Neuronal stem cell (in vitro differentiated cells): ENCODE data around the gene AFF3.

Experiments
- DNase-seq: peaks from one replicate; pipeline ENCODE4 v3.0.0-alpha.2; 2013; ENCODE audit warnings: low spot score
- H2AFZ ChIP-seq: one replicate; pipeline ENCODE4 v1.6.1; 2013; ENCODE audit warnings: mild to moderate bottlenecking, low read length, inconsistent platforms
- H2AK5ac ChIP-seq: 2 replicates; pipeline ENCODE4 v1.6.1; 2013; ENCODE audit warnings: low read depth, mild to moderate bottlenecking, inconsistent platforms, low read length, moderate library complexity, mixed read lengths
- H2BK120ac ChIP-seq: 2 replicates; pipeline ENCODE4 v1.6.1; 2013; ENCODE audit warnings: low read depth, mild to moderate bottlenecking, inconsistent platforms, low read length, moderate library complexity, mixed read lengths
- H2BK12ac ChIP-seq: one replicate; pipeline ENCODE4 v1.6.1; 2013; ENCODE audit warnings: low read length, inconsistent platforms
- H2BK15ac ChIP-seq: 2 replicates; pipeline ENCODE4 v1.6.1; 2013; ENCODE audit warnings: mild to moderate bottlenecking, low read length, inconsistent platforms, mixed read lengths
- H2BK5ac ChIP-seq: one replicate; pipeline ENCODE4 v1.6.1; 2013; ENCODE audit warnings: inconsistent platforms, mild to moderate bottlenecking, low read length, moderate library complexity
- H3K14ac ChIP-seq: one replicate; pipeline ENCODE4 v1.6.1; 2013; ENCODE audit warnings: low read length, inconsistent platforms
- H3K18ac ChIP-seq: 2 replicates; pipeline ENCODE4 v1.6.1; 2013; ENCODE audit warnings: low read length, inconsistent platforms
- H3K23ac ChIP-seq: 2 replicates; pipeline ENCODE4 v1.6.1; 2013; ENCODE audit warnings: low read depth, mild to moderate bottlenecking, mixed read lengths, low read length, inconsistent platforms; ENCODE audit not compliant: poor library complexity
- H3K27ac ChIP-seq: replicated peaks from 3 replicates; pipeline ENCODE4 v1.5.1; 2013; ENCODE audit warnings: low read length, inconsistent platforms
- H3K27me3 ChIP-seq, 3 experiments: 2 replicates each; pipeline ENCODE4 v1.6.1; 2013; ENCODE audit warnings: low read length in 3 of 3, mild to moderate bottlenecking in 2 of 3, inconsistent platforms in 1 of 3, low read depth in 1 of 3, mixed read lengths in 1 of 3, moderate library complexity in 1 of 3; ENCODE audit not compliant: control insufficient read depth in 3 of 3, insufficient read depth in 3 of 3
- H3K36me3 ChIP-seq, 2 donors: replicated peaks in 1 of 2; 2 replicates each; pipeline ENCODE4 v1.6.1; 2013; ENCODE audit warnings: low read length in 2 of 2; ENCODE audit not compliant: control insufficient read depth in 2 of 2, insufficient read depth in 2 of 2
- H3K4ac ChIP-seq: 2 replicates; pipeline ENCODE4 v1.6.1; 2013; ENCODE audit warnings: inconsistent platforms, mild to moderate bottlenecking, low read length, moderate library complexity
- H3K4me1 ChIP-seq, 2 donors: 1 replicate in 1 of 2; 2 replicates in 1 of 2; pipeline ENCODE4 v1.6.1; 2013; ENCODE audit warnings: low read length in 2 of 2, low read depth in 1 of 2; ENCODE audit not compliant: control insufficient read depth in 2 of 2, insufficient read depth in 1 of 2
- H3K4me2 ChIP-seq: one replicate; pipeline ENCODE4 v1.6.1; 2013; ENCODE audit warnings: mild to moderate bottlenecking, low read length, inconsistent platforms; ENCODE audit not compliant: insufficient read depth, poor library complexity, severe bottlenecking
- H3K4me3 ChIP-seq, 2 donors: 2 replicates each; pipeline ENCODE4 v1.5.1; 2013; ENCODE audit warnings: low read length in 2 of 2, mild to moderate bottlenecking in 2 of 2, inconsistent platforms in 1 of 2, moderate library complexity in 1 of 2
- H3K79me1 ChIP-seq: one replicate; pipeline ENCODE4 v1.6.1; 2013; ENCODE audit warnings: low read depth, mild to moderate bottlenecking, inconsistent platforms, low read length, moderate library complexity
- H3K9ac ChIP-seq: one replicate; pipeline ENCODE4 v1.6.1; 2013; ENCODE audit warnings: mild to moderate bottlenecking, low read depth, low read length, inconsistent platforms; ENCODE audit not compliant: poor library complexity
- H3K9me3 ChIP-seq, 2 donors: replicated peaks in 1 of 2; 2 replicates each; pipeline versions ENCODE3 to v1.6.1; 2013; ENCODE audit warnings: low read length in 2 of 2, mild to moderate bottlenecking in 2 of 2, inconsistent platforms in 1 of 2, low read depth in 1 of 2, mixed read lengths in 1 of 2, moderate library complexity in 1 of 2; ENCODE audit not compliant: control insufficient read depth in 2 of 2, insufficient read depth in 1 of 2
- H4K8ac ChIP-seq: one replicate; pipeline ENCODE4 v1.6.1; 2013; ENCODE audit warnings: low read depth, mild to moderate bottlenecking, inconsistent platforms, low read length, moderate library complexity
- H4K91ac ChIP-seq: one replicate; pipeline ENCODE4 v1.6.1; 2013; ENCODE audit warnings: low read length, low read depth, mild to moderate bottlenecking, inconsistent platforms; ENCODE audit not compliant: poor library complexity
- WGBS, 2 donors: extraction: QIAGEN DNeasy Blood & Tissue Kit; methylation state at CpG; one replicate each; pipeline ENCODE4 v1.1.7; 2013; ENCODE audit warnings: missing lambda C conversion rate in 2 of 2, mixed read lengths in 1 of 2; ENCODE audit not compliant: insufficient read length in 2 of 2, insufficient replicate concordance in 1 of 2; ENCODE audit errors: extremely low coverage in 2 of 2; 5-methylcytosine and 5-hydroxymethylcytosine counted together

Gene AFF3

GRCh38 chr2:99832926-99833325, 309.5 kb downstream of the AFF3 start:
- H3K36me3 ChIP-seq = no peaks in the 10 kb centered on the region
- H4K8ac ChIP-seq = no peak overlapping the region
- no peaks in the 10 kb centered on the region for H3K27me3 ChIP-seq
- H2AK5ac ChIP-seq = no peak overlapping the region
- H3K4me3 ChIP-seq = no peak overlapping the region
- peaks cover 0 to 2% of the 10 kb centered on the region in 2 donors for H3K9me3 ChIP-seq
- H2BK15ac ChIP-seq = no peak overlapping the region
- H3K79me1 ChIP-seq = no peaks in the 10 kb centered on the region
- H4K91ac ChIP-seq = no peak overlapping the region
- H3K4me2 ChIP-seq = no peak overlapping the region
- H2BK5ac ChIP-seq = no peak overlapping the region
- no peak overlapping the region for H3K4ac ChIP-seq
- no peak overlapping the region for H3K23ac ChIP-seq
- H3K4me1 ChIP-seq = no peaks in the 10 kb centered on the region
- H3K14ac ChIP-seq = no peak overlapping the region
- no peak overlapping the region for H2BK120ac ChIP-seq
- H2AFZ ChIP-seq = no peak overlapping the region
- no peak overlapping the region for H3K27ac ChIP-seq
- WGBS, 2 donors = no CpG with 5 or more reads among the region's 1 CpG
- H3K9ac ChIP-seq = no peak overlapping the region
- H2BK12ac ChIP-seq = no peak overlapping the region
- DNase-seq = no peak
- no peak overlapping the region for H3K18ac ChIP-seq

- H2AFZ ChIP-seq = no peak overlapping the region
- no peak for DNase-seq
- H4K91ac ChIP-seq = no peak overlapping the region
- no peaks in the 10 kb centered on the region for H3K79me1 ChIP-seq
- H3K4me3 ChIP-seq = no peak overlapping the region
- no peak overlapping the region for H3K14ac ChIP-seq
- no peaks in the 10 kb centered on the region for H3K36me3 ChIP-seq
- peaks cover 0 to 2% of the 10 kb centered on the region in 2 donors for H3K9me3 ChIP-seq
- H3K18ac ChIP-seq = no peak overlapping the region
- H2BK12ac ChIP-seq = no peak overlapping the region
- no peak overlapping the region for H3K4ac ChIP-seq
- no peak overlapping the region for H3K9ac ChIP-seq
- H3K27ac ChIP-seq = no peak overlapping the region
- no peaks in the 10 kb centered on the region for H3K4me1 ChIP-seq
- no peak overlapping the region for H2BK5ac ChIP-seq
- H2BK15ac ChIP-seq = no peak overlapping the region
- H2BK120ac ChIP-seq = no peak overlapping the region
- H3K23ac ChIP-seq = no peak overlapping the region
- no peak overlapping the region for H2AK5ac ChIP-seq
- H3K4me2 ChIP-seq = no peak overlapping the region
- H3K27me3 ChIP-seq = no peaks in the 10 kb centered on the region
- no CpG with 5 or more reads among the region's 7 CpGs for WGBS, 2 donors
- H4K8ac ChIP-seq = no peak overlapping the region
Observed at GRCh38 chr2:99831772-99832171, 310.6 kb downstream of the AFF3 start.

- H3K36me3 ChIP-seq = peaks cover 0 to 2% of the 10 kb centered on the region in 2 donors
- H3K23ac ChIP-seq = no peak overlapping the region
- no peak overlapping the region for H3K4ac ChIP-seq
- H2AFZ ChIP-seq = no peak overlapping the region
- H2BK120ac ChIP-seq = no peak overlapping the region
- no peak overlapping the region for H3K14ac ChIP-seq
- H3K4me3 ChIP-seq = no peak overlapping the region
- H2AK5ac ChIP-seq = no peak overlapping the region
- H3K79me1 ChIP-seq = no peaks in the 10 kb centered on the region
- H2BK12ac ChIP-seq = no peak overlapping the region
- no peak for DNase-seq
- H3K9ac ChIP-seq = no peak overlapping the region
- H4K91ac ChIP-seq = no peak overlapping the region
- H3K9me3 ChIP-seq = peaks cover 0 to 4% of the 10 kb centered on the region in 2 donors
- H4K8ac ChIP-seq = no peak overlapping the region
- no peak overlapping the region for H3K27ac ChIP-seq
- H3K18ac ChIP-seq = no peak overlapping the region
- no peak overlapping the region for H2BK5ac ChIP-seq
- H3K4me2 ChIP-seq = no peak overlapping the region
- no peak overlapping the region for H2BK15ac ChIP-seq
- WGBS, 2 donors = no CpG with 5 or more reads among the region's 8 CpGs
- peaks cover 2 to 4% of the 10 kb centered on the region in 2 donors for H3K4me1 ChIP-seq
- no peaks in the 10 kb centered on the region for H3K27me3 ChIP-seq
Observed at GRCh38 chr2:99827296-99827999, 314.9 kb downstream of the AFF3 start.

- H3K27ac ChIP-seq = no peak overlapping the region
- H4K8ac ChIP-seq = no peak overlapping the region
- no peak overlapping the region for H2BK5ac ChIP-seq
- H2BK15ac ChIP-seq = no peak overlapping the region
- DNase-seq = no peak
- no peaks in the 10 kb centered on the region for H3K27me3 ChIP-seq
- no peak overlapping the region for H3K18ac ChIP-seq
- H2AK5ac ChIP-seq = no peak overlapping the region
- no peak overlapping the region for H3K14ac ChIP-seq
- peaks cover 4 to 15% of the 10 kb centered on the region in 2 donors for H3K4me1 ChIP-seq
- H2BK120ac ChIP-seq = no peak overlapping the region
- H3K4ac ChIP-seq = no peak overlapping the region
- H2BK12ac ChIP-seq = no peak overlapping the region
- H2AFZ ChIP-seq = no peak overlapping the region
- H3K9me3 ChIP-seq = peaks cover 0 to 4% of the 10 kb centered on the region in 2 donors
- H3K79me1 ChIP-seq = no peaks in the 10 kb centered on the region
- no peak overlapping the region for H3K4me3 ChIP-seq
- no peak overlapping the region for H3K4me2 ChIP-seq
- no peak overlapping the region for H4K91ac ChIP-seq
- H3K23ac ChIP-seq = no peak overlapping the region
- peaks cover 0 to 2% of the 10 kb centered on the region in 2 donors for H3K36me3 ChIP-seq
- H3K9ac ChIP-seq = no peak overlapping the region
Observed at GRCh38 chr2:99825630-99826029, 316.8 kb downstream of the AFF3 start.
